GM20000 (cell line): ENCODE results near the gene WLS.

Experiments
- DNase-seq: peaks from one replicate; pipeline ENCODE4 v3.0.0; 2012; ENCODE audit warnings: low spot score
- TF ChIP-seq, protein P1 (sequence below): IDR thresholded peaks from 2 replicates; pipeline ENCODE4 v1.5.1; 2012; ENCODE audit warnings: mild to moderate bottlenecking, control low read depth; ENCODE audit errors: extremely low read depth, missing control alignments

WLS gene

GRCh38 chr1:68232289-68233148 lies at the start of gene WLS:
TSS of gene WLS (minus strand) at chr1:68232523. CDS start at chr1:68232299, 224 bp downstream.
- no peak for DNase-seq
- TF ChIP-seq, protein P1, sequence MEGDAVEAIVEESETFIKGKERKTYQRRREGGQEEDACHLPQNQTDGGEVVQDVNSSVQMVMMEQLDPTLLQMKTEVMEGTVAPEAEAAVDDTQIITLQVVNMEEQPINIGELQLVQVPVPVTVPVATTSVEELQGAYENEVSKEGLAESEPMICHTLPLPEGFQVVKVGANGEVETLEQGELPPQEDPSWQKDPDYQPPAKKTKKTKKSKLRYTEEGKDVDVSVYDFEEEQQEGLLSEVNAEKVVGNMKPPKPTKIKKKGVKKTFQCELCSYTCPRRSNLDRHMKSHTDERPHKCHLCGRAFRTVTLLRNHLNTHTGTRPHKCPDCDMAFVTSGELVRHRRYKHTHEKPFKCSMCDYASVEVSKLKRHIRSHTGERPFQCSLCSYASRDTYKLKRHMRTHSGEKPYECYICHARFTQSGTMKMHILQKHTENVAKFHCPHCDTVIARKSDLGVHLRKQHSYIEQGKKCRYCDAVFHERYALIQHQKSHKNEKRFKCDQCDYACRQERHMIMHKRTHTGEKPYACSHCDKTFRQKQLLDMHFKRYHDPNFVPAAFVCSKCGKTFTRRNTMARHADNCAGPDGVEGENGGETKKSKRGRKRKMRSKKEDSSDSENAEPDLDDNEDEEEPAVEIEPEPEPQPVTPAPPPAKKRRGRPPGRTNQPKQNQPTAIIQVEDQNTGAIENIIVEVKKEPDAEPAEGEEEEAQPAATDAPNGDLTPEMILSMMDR = no peak

DNA sequence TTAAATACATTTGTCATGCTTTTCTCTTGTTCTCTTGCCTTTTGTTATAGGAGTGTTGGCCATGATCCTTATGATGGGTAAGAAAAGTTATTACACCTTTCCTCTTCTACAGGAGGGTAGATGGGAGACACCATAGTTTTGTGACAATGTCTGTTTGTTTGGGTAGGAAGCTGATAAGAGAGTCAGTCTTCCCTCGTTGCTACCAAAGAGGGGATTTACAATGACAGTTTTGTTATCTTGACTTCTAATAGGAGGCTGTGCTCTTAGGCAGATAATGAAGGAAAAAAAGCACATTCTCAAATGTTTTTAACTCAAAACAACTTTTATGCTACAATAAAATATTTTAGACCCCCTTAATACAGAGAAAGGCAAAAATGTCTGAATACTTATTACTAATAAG lies 48.0 kb upstream of the WLS start:
- DNase-seq = no peak
- TF ChIP-seq, protein P1 = no peak

- no peak for DNase-seq
- TF ChIP-seq, protein P1 = no peak
Observed at GRCh38 chr1:68279846-68280245, 47.5 kb upstream of the WLS start.

DNA sequence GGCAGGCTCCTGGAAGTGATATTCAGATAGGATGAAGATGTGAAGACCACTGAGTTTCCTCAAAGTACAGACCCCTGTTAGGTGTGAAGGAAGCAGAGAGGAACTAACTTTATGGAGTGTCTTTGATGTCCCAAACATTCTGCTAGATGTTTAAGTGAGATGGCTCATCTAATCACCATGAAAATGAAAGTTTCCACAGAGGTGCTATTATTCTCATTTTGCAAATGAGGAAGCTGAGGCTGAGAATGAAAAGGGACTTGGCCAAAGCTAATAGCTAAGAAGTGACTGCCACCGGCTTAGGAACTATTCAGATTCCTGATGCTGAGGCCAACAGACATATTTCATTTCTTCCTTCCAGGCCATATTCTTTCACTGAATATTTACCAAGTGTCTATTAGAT lies 45.9 kb upstream of the WLS start:
- DNase-seq = no peak
- TF ChIP-seq, protein P1 = no peak

DNA sequence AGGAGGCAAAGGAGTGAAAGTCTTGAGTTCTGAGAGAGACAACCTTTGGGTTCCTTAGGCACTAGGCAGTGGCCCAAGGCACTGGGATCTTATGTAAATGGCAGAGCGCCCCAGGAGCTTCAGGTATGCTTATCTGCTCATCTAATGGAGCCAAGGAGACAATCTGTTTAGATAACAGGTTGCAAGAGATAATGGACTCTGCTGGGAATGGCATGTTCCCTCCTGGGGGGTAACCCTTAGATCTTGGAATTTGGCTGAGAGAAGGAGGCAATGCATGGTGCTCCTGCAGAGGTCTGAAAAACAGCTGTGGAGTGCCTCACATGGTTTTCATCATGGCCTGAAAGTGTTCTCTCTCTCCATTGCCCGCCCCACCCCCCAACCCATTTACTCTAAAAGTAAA lies 44.1 kb upstream of the WLS start:
- TF ChIP-seq, protein P1 = no peak
- DNase-seq = no peak

- DNase-seq = no peak
- TF ChIP-seq, protein P1 = no peak
Observed at GRCh38 chr1:68273530-68273929, 41.2 kb upstream of the WLS start.

- DNase-seq = no peak
- TF ChIP-seq, protein P1 = no peak
Observed at GRCh38 chr1:68271596-68271995, 39.3 kb upstream of the WLS start.
